Chondrocyte (in vitro differentiated cells): ENCODE measurements around the gene ILRUN. TPM values are rescaled to one million over a fixed set of nuclear protein-coding genes. Genes with fewer than 3 reads are reported as not detected.
"Not testable (repeated sequence)": the region's sequence is repeated elsewhere in the genome, so short reads cannot be mapped to it uniquely, and the experiment has no call there.

Experiments used
- DNase-seq: peaks from one replicate; pipeline ENCODE4 v3.0.0; 2021; ENCODE audit warnings: mixed read lengths, low spot score
- H3K27ac Mint-ChIP-seq: one replicate; pipeline ENCODE4 v1.8.0; 2021; ENCODE audit warnings: mild to moderate bottlenecking, moderate library complexity, mixed read lengths; ENCODE audit not compliant: unreplicated experiment
- H3K27me3 Mint-ChIP-seq: 2 replicates; pipeline ENCODE4 v1.8.0; 2021; ENCODE audit warnings: low read depth, mixed read lengths
- H3K36me3 Mint-ChIP-seq: 2 replicates; pipeline ENCODE4 v1.8.0; 2021; ENCODE audit warnings: low read depth, mixed read lengths
- H3K4me1 Mint-ChIP-seq: 2 replicates; pipeline ENCODE4 v1.8.0; 2021; ENCODE audit warnings: low read depth, mild to moderate bottlenecking, mixed read lengths
- H3K4me3 Mint-ChIP-seq: one replicate; pipeline ENCODE4 v1.8.0; 2021; ENCODE audit warnings: mild to moderate bottlenecking, moderate library complexity, mixed read lengths; ENCODE audit not compliant: unreplicated experiment
- H3K9me3 Mint-ChIP-seq: 2 replicates; pipeline ENCODE4 v1.8.0; 2021; ENCODE audit warnings: low read depth, mixed read lengths
- total RNA-seq: library from RNA; stranded (reverse); gene quantifications from 3 replicates; pipeline ENCODE4 v1.2.1, GENCODE V29; 2021
- TF ChIP-seq, protein P1 (sequence below): fragments of 200-600 bp; sonication (generic); IDR thresholded peaks from 2 replicates; pipeline ENCODE4 v1.5.0; 2021; ENCODE audit warnings: antibody characterized with exemption, mild to moderate bottlenecking, moderate library complexity

The ILRUN gene
- total RNA-seq, 1 donor from 2014 or later, result 45.9 TPM

DNA sequence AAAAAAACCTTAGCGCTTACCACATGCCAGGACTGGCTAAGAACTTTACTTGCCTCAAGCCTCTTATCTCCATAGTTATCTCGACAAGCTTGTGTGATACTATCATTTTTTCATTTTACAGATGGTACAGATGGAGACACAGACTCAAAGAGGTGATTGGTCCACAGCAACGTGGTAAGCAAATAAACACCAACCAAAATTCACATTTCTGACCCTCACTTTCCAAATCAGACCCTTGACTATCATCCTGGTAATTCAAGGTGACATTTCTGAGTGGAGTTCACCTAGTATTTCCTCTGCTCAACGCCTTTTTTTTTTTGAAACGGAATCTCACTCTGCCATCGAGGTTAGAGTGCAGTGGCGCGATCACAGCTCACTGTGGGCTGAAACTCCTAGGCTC, 25.9 kb upstream of the ILRUN start:
- H3K36me3 Mint-ChIP-seq, result no peaks in the 10 kb centered on the region
- TF ChIP-seq, protein P1, sequence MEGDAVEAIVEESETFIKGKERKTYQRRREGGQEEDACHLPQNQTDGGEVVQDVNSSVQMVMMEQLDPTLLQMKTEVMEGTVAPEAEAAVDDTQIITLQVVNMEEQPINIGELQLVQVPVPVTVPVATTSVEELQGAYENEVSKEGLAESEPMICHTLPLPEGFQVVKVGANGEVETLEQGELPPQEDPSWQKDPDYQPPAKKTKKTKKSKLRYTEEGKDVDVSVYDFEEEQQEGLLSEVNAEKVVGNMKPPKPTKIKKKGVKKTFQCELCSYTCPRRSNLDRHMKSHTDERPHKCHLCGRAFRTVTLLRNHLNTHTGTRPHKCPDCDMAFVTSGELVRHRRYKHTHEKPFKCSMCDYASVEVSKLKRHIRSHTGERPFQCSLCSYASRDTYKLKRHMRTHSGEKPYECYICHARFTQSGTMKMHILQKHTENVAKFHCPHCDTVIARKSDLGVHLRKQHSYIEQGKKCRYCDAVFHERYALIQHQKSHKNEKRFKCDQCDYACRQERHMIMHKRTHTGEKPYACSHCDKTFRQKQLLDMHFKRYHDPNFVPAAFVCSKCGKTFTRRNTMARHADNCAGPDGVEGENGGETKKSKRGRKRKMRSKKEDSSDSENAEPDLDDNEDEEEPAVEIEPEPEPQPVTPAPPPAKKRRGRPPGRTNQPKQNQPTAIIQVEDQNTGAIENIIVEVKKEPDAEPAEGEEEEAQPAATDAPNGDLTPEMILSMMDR, result no peak
- H3K27ac Mint-ChIP-seq, result no peak overlapping the region
- no peak for DNase-seq
- H3K9me3 Mint-ChIP-seq, result peaks cover 3% of the 10 kb centered on the region
- H3K27me3 Mint-ChIP-seq, result no peaks in the 10 kb centered on the region
- no peak overlapping the region for H3K4me3 Mint-ChIP-seq
- no peaks in the 10 kb centered on the region for H3K4me1 Mint-ChIP-seq

DNA sequence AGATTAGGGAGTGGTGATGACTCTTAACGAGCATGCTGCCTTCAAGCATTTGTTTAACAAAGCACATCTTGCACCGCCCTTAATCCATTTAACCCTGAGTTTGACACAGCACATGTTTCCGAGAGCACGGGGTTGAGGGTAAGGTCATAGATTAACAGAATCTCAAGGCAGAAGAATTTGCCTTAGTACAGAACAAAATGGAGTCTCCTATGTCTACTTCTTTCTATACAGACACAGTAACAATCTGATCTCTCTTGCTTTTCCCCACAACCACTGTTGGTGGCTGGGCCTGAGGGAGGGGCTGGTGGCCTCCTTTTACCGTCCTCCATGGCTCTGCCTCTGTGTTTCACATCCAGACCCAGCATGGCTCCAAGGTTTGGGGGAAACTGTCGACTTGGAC, 23.6 kb upstream of the ILRUN start:
- not testable (repeated sequence) for H3K27me3 Mint-ChIP-seq, H3K36me3 Mint-ChIP-seq, DNase-seq, H3K27ac Mint-ChIP-seq, H3K4me1 Mint-ChIP-seq, H3K9me3 Mint-ChIP-seq, H3K4me3 Mint-ChIP-seq

DNA sequence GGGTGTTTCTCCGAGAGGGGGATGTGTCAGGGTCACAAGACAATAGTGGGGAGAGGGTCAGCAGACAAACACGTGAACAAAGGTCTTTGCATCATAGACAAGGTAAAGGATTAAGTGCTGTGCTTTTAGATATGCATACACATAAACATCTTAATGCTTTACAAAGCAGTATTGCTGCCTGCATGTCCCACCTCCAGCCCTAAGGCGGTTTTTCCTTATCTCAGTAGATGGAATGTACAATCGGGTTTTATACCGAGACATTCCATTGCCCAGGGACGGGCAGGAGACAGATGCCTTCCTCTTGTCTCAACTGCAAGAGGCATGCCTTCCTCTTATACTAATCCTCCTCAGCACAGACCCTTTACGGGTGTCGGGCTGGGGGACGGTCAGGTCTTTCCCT, 23.1 kb upstream of the ILRUN start:
- not testable (repeated sequence) for H3K9me3 Mint-ChIP-seq, H3K4me3 Mint-ChIP-seq, DNase-seq, H3K36me3 Mint-ChIP-seq, H3K27ac Mint-ChIP-seq, H3K27me3 Mint-ChIP-seq, H3K4me1 Mint-ChIP-seq

DNA sequence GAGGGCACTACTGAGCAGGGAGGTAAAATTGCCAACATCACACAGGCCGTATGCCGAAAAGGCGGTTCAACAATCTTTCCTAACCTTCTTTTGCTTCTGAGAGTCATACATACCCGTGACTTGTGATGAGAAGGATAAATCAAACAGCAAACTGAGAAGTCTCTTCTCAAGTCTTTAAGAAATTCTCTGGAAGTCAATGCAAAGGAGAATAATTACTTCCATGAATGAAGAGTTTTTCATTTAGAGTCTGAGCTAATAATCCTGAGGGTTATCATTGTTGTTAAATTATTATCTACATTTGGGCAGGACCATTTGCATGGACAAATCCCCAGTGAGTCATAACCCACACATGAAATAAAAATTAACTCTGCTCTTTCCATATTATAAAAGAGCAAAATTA, 22.4 kb upstream of the ILRUN start:
- no peaks in the 10 kb centered on the region for H3K4me1 Mint-ChIP-seq

GRCh38 chr6:34717466-34717865, 20.9 kb upstream of the ILRUN start:
- Mint-ChIP-seq H3K27me3 (no peaks in the 10 kb centered on the region), H3K4me3 (no peak overlapping the region), H3K36me3 (no peaks in the 10 kb centered on the region), H3K9me3 (no peaks in the 10 kb centered on the region), H3K27ac (no peak overlapping the region), H3K4me1 (no peaks in the 10 kb centered on the region)
- TF ChIP-seq, protein P1, result no peak
- DNase-seq, result no peak

More for the DNA sequence above, 22.4 kb upstream of the ILRUN start:
- Mint-ChIP-seq H3K4me3 (no peak overlapping the region), H3K36me3 (no peaks in the 10 kb centered on the region), H3K9me3 (no peaks in the 10 kb centered on the region), H3K27ac (no peak overlapping the region), H3K27me3 (no peaks in the 10 kb centered on the region)
- TF ChIP-seq, protein P1, result no peak
- DNase-seq, result no peak

GRCh38 chr6:34714663-34715062, 18.1 kb upstream of the ILRUN start:
- peaks cover 5% of the 10 kb centered on the region for H3K4me1 Mint-ChIP-seq
- no peaks in the 10 kb centered on the region for H3K27me3 Mint-ChIP-seq
- DNase-seq, result no peak

DNA sequence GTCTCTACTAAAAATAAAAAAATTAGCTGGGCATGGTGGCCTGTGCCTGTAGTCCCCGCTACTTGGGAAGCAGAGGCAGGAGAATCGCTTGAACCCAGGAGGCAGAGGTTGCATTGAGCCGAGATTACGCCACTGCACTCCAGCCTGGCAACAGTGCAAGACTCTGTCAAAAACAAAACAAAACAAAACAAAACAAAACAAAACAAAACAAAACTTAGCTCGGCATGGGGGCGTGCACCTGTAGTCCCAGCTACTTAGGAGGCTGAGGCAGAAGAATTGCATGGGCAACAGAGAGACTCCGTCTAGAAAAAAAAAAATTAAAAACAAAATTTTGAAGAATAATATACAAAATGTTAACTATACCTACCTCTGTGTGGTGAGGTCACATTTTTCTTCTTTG, 16.3 kb upstream of the ILRUN start:
- DNase-seq, H3K27me3 Mint-ChIP-seq, H3K36me3 Mint-ChIP-seq, H3K4me3 Mint-ChIP-seq, H3K27ac Mint-ChIP-seq, H3K9me3 Mint-ChIP-seq: not testable (repeated sequence)
- peaks cover 14% of the 10 kb centered on the region for H3K4me1 Mint-ChIP-seq

More at GRCh38 chr6:34714663-34715062, 18.1 kb upstream of the ILRUN start:
- Mint-ChIP-seq H3K4me3 (no peak overlapping the region), H3K27ac (no peak overlapping the region), H3K36me3 (no peaks in the 10 kb centered on the region), H3K9me3 (no peaks in the 10 kb centered on the region)
- TF ChIP-seq, protein P1, result no peak
